Neural progenitor cell (in vitro differentiated cells): ENCODE results near the gene HDAC4. TPM values are rescaled to one million over a fixed set of nuclear protein-coding genes. Genes with fewer than 3 reads are reported as not detected.
A peak's percentile ranks its signal among the peaks of the same experiment; 100 is the strongest.

ENCODE experiments used
- DNase-seq: peaks from one replicate; pipeline ENCODE4 v3.0.0-alpha.2; 2016; ENCODE audit warnings: low spot score
- H2AFZ ChIP-seq: fragments of 200-600 bp; sonication (generic); replicated peaks from 2 replicates; pipeline ENCODE4 v1.6.1; 2016; ENCODE audit warnings: antibody characterized with exemption
- H3F3A ChIP-seq: fragments of 200-600 bp; sonication (generic); 2 replicates; pipeline ENCODE4 v1.6.1; 2016; ENCODE audit warnings: antibody characterized with exemption, low read depth
- H3K27ac ChIP-seq: fragments of 200-600 bp; sonication (generic); 2 replicates; pipeline ENCODE4 v1.5.1; 2016; ENCODE audit warnings: mild to moderate bottlenecking
- H3K27me3 ChIP-seq: fragments of 200-600 bp; sonication (generic); 2 replicates; pipeline ENCODE4 v1.6.1; 2016; ENCODE audit warnings: mild to moderate bottlenecking, moderate library complexity
- H3K36me3 ChIP-seq: fragments of 200-600 bp; sonication (generic); 2 replicates; pipeline ENCODE4 v1.5.1; 2016
- H3K4me1 ChIP-seq: fragments of 200-600 bp; sonication (generic); 2 replicates; pipeline ENCODE4 v1.6.1; 2016; ENCODE audit warnings: mixed run types
- H3K4me2 ChIP-seq: fragments of 200-600 bp; sonication (generic); 2 replicates; pipeline ENCODE4 v1.6.1; 2016
- H3K4me3 ChIP-seq: fragments of 200-600 bp; sonication (generic); 2 replicates; pipeline ENCODE4 v1.5.1; 2016
- H3K79me2 ChIP-seq: fragments of 200-600 bp; sonication (generic); 2 replicates; pipeline ENCODE4 v1.6.1; 2016; ENCODE audit warnings: low read depth
- H3K9ac ChIP-seq: fragments of 200-600 bp; sonication (generic); 2 replicates; pipeline ENCODE4 v1.6.1; 2016
- H3K9me3 ChIP-seq: fragments of 200-600 bp; sonication (generic); 2 replicates; pipeline ENCODE4 v1.5.1; 2016; ENCODE audit warnings: low read depth
- H4K20me1 ChIP-seq: fragments of 200-600 bp; sonication (generic); 2 replicates; pipeline ENCODE4 v1.6.1; 2016; ENCODE audit warnings: low read depth
- H3K27ac Mint-ChIP-seq: 3 replicates; pipeline ENCODE4 v1.8.0; 2021; ENCODE audit warnings: mixed read lengths
- H3K27me3 Mint-ChIP-seq: 2 replicates; pipeline ENCODE4 v1.8.0; 2022; ENCODE audit warnings: low read depth, mild to moderate bottlenecking, inconsistent platforms, moderate library complexity, mixed read lengths; ENCODE audit not compliant: insufficient read depth
- H3K36me3 Mint-ChIP-seq: 3 replicates; pipeline ENCODE4 v1.8.0; 2021; ENCODE audit warnings: mixed read lengths
- H3K4me1 Mint-ChIP-seq: 3 replicates; pipeline ENCODE4 v1.8.0; 2021; ENCODE audit warnings: mixed read lengths
- H3K4me3 Mint-ChIP-seq: 3 replicates; pipeline ENCODE4 v1.8.0; 2021; ENCODE audit warnings: mild to moderate bottlenecking, moderate library complexity, mixed read lengths
- H3K9me3 Mint-ChIP-seq: 3 replicates; pipeline ENCODE4 v1.8.0; 2020; ENCODE audit warnings: mixed read lengths
- EZH2 ChIP-seq: fragments of 200-600 bp; sonication (generic); IDR thresholded peaks from 2 replicates; pipeline ENCODE4 v1.6.1; 2017; ENCODE audit warnings: antibody characterized with exemption, mild to moderate bottlenecking, moderate library complexity
- EZH2phosphoT487 ChIP-seq: fragments of 200-600 bp; sonication (generic); IDR thresholded peaks from 2 replicates; pipeline ENCODE4 v1.6.1; 2017; ENCODE audit warnings: antibody characterized with exemption
- total RNA-seq: library from RNA; depleted of rRNA; stranded (reverse); fragments of >200 nt; gene quantifications from 2 replicates; pipeline ENCODE4 v1.2.3, GENCODE V29; 2015; ENCODE audit warnings: low replicate concordance
- TF ChIP-seq, protein P1 (sequence below): fragments of 200-600 bp; sonication (generic); IDR thresholded peaks from 2 replicates; pipeline ENCODE4 v1.5.1; 2017; ENCODE audit warnings: antibody characterized with exemption, mild to moderate bottlenecking

HDAC4 gene
- total RNA-seq, 1 donor from 2014 or later = 36.0 TPM

DNA sequence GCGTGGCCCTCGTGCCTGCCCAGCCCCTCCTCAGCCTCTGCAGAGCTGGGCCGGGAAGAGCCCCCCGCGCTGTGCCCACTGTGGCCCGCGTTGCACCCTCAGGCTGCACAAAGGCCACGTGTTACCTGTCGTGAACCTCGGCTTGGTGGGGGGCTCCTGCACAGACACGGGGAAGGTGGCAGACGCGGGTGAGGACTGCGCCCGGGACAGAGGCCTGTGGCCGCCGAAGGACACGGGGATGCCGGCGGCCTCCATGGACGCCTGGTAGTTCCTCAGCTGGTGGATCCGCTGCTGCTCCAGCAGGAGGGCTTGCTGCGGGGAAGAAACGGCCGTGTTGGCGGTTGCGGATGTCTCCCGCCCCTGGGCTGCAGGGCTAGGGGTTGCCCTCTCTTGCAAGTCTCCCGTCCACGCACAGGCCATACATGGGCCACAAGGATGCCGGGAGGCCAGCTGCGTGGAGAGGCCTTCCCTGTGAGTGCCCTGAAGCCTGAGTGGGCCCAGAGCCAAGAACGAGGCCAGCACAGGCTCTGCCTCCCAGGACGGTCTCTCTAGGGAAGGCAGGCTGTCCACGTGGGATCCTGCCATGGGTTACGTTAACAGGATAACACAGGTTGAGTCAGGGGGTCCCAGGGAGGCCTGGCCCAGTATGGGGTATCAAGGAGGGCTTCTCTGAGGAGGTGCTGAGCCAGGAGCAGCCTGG lies 289.3 kb downstream of the HDAC4 start:
- no peak overlapping the region for H3K9ac ChIP-seq
- no peak overlapping the region for H3K4me3 Mint-ChIP-seq

DNA sequence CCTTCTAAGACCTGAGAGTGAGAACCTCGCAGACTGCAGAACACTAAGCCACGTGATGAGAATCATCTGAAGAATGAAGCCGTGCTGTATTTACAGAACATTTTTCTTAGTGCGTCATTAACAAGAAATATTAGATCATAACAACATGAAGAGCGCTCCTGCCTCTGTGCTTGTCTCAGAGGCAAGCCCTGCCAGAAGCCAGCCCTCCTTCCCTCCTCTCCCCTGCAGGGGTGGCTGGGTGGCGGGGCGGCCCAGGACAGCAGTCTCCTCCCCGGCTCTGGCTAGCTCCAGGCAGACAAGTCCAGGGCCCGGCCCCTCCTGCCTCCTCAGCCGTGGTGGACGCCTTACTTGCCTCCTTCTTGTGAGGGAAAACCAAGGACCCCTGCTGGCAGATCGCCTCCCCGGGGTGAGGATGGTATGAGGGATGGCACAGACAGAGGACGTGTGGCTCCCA lies 290.2 kb downstream of the HDAC4 start:
- peaks cover 3% of the 10 kb centered on the region for H3K4me1 Mint-ChIP-seq
- DNase-seq = no peak
- no peak overlapping the region for H3K27ac Mint-ChIP-seq
- Histone ChIP-seq H3F3A (no peaks in the 10 kb centered on the region), H4K20me1 (peaks cover 7% of the 10 kb centered on the region), H3K4me1 (no peaks in the 10 kb centered on the region), H3K9me3 (no peaks in the 10 kb centered on the region), H3K4me2 (no peak overlapping the region), H3K36me3 (no peaks in the 10 kb centered on the region), H3K9ac (no peak overlapping the region), H3K27ac (no peak overlapping the region), H3K27me3 (no peaks in the 10 kb centered on the region), H2AFZ (no peak overlapping the region), H3K79me2 (no peaks in the 10 kb centered on the region), H3K4me3 (no peak overlapping the region)
- TF ChIP-seq EZH2phosphoT487 (no peak), EZH2 (no peak)
- TF ChIP-seq, protein P1, sequence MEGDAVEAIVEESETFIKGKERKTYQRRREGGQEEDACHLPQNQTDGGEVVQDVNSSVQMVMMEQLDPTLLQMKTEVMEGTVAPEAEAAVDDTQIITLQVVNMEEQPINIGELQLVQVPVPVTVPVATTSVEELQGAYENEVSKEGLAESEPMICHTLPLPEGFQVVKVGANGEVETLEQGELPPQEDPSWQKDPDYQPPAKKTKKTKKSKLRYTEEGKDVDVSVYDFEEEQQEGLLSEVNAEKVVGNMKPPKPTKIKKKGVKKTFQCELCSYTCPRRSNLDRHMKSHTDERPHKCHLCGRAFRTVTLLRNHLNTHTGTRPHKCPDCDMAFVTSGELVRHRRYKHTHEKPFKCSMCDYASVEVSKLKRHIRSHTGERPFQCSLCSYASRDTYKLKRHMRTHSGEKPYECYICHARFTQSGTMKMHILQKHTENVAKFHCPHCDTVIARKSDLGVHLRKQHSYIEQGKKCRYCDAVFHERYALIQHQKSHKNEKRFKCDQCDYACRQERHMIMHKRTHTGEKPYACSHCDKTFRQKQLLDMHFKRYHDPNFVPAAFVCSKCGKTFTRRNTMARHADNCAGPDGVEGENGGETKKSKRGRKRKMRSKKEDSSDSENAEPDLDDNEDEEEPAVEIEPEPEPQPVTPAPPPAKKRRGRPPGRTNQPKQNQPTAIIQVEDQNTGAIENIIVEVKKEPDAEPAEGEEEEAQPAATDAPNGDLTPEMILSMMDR = no peak
- H3K36me3 Mint-ChIP-seq = peaks cover 2% of the 10 kb centered on the region
- H3K27me3 Mint-ChIP-seq = peaks cover 3% of the 10 kb centered on the region
- no peak overlapping the region for H3K4me3 Mint-ChIP-seq
- no peaks in the 10 kb centered on the region for H3K9me3 Mint-ChIP-seq

More for the DNA sequence above, 289.3 kb downstream of the HDAC4 start:
- Mint-ChIP-seq H3K4me1 (peaks cover 3% of the 10 kb centered on the region), H3K27ac (peak overlapping the region; percentile 17), H3K27me3 (peaks cover 3% of the 10 kb centered on the region), H3K9me3 (no peaks in the 10 kb centered on the region), H3K36me3 (peaks cover 2% of the 10 kb centered on the region)
- H2AFZ ChIP-seq = no peak overlapping the region
- H3K27me3 ChIP-seq = no peaks in the 10 kb centered on the region
- H3K9me3 ChIP-seq = no peaks in the 10 kb centered on the region
- no peaks in the 10 kb centered on the region for H3K36me3 ChIP-seq
- H3K4me1 ChIP-seq = no peaks in the 10 kb centered on the region
- no peak overlapping the region for H3K4me2 ChIP-seq
- H3F3A ChIP-seq = no peaks in the 10 kb centered on the region
- peaks cover 5% of the 10 kb centered on the region for H4K20me1 ChIP-seq
- H3K79me2 ChIP-seq = no peaks in the 10 kb centered on the region
- H3K27ac ChIP-seq = no peak overlapping the region
- no peak overlapping the region for H3K4me3 ChIP-seq
- TF ChIP-seq, protein P1 = no peak
- TF ChIP-seq EZH2 = no peak
- no peak for TF ChIP-seq EZH2phosphoT487
- no peak for DNase-seq

DNA sequence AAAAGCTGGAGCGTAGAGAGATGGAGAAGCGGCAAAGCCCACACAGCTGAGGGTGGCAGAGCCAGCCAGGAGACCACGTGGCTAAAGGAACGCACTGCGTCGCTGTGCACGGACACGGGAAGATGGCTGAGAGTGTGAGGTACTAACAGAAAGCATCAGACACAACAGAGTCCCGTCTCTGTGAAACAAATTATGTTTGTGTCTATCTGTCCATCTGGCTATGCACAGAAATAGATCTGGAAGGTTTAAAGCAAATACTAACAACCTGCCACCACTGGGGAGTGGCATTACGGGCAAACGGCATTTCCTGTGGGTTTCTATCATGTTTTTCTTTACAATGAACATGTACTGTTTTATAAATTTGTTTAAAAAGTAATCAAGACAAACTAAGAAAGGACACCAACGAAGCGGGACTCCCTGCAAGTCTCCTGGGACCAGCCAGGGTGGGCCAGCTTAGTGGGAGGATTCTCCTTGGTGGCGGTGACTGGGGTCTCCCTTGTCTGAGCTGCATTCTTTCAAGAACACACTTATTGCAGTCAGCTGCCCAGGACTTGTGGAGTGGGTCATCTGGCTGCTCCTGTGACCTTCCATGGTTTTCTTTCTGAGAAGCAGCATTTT lies 290.8 kb downstream of the HDAC4 start:
- no peaks in the 10 kb centered on the region for H3F3A ChIP-seq
- H3K27ac ChIP-seq = no peak overlapping the region
- H2AFZ ChIP-seq = no peak overlapping the region
- H3K9me3 ChIP-seq = no peaks in the 10 kb centered on the region
- no peaks in the 10 kb centered on the region for H3K36me3 ChIP-seq
- Mint-ChIP-seq H3K27ac (no peak overlapping the region), H3K27me3 (peaks cover 1% of the 10 kb centered on the region), H3K9me3 (no peaks in the 10 kb centered on the region), H3K4me1 (peaks cover 3% of the 10 kb centered on the region), H3K4me3 (no peak overlapping the region), H3K36me3 (peaks cover 2% of the 10 kb centered on the region)
- no peak overlapping the region for H3K4me3 ChIP-seq
- H3K79me2 ChIP-seq = no peaks in the 10 kb centered on the region
- H3K4me1 ChIP-seq = no peaks in the 10 kb centered on the region
- H3K4me2 ChIP-seq = no peak overlapping the region
- TF ChIP-seq EZH2 (no peak), EZH2phosphoT487 (no peak)
- TF ChIP-seq, protein P1 = no peak
- no peaks in the 10 kb centered on the region for H3K27me3 ChIP-seq
- peaks cover 7% of the 10 kb centered on the region for H4K20me1 ChIP-seq
- no peak overlapping the region for H3K9ac ChIP-seq
- DNase-seq = no peak
